Right renal pelvis (tissue), 4 donors: Measurements from ENCODE around the gene SH3BGR. TPM values are rescaled to one million over a fixed set of nuclear protein-coding genes. Genes with fewer than 3 reads are reported as not detected.

Experiments used
- DNase-seq, 4 donors: peaks; one replicate each; pipeline ENCODE4 v3.0.0-alpha.2; 2013; ENCODE audit warnings: low read depth in 4 of 4, low spot score in 3 of 4, missing footprints in 1 of 4
- polyA plus RNA-seq, 4 donors: library from polyadenylated mRNA; unstranded; fragments of 120-200 nt; gene quantifications; one replicate each; pipeline ENCODE4 v1.2.1, GENCODE V29; 2013; ENCODE audit not compliant: insufficient read length in 4 of 4

SH3BGR gene
- polyA plus RNA-seq, 4 donors, result 5.7 to 7.4 (median 7.0) TPM

DNA sequence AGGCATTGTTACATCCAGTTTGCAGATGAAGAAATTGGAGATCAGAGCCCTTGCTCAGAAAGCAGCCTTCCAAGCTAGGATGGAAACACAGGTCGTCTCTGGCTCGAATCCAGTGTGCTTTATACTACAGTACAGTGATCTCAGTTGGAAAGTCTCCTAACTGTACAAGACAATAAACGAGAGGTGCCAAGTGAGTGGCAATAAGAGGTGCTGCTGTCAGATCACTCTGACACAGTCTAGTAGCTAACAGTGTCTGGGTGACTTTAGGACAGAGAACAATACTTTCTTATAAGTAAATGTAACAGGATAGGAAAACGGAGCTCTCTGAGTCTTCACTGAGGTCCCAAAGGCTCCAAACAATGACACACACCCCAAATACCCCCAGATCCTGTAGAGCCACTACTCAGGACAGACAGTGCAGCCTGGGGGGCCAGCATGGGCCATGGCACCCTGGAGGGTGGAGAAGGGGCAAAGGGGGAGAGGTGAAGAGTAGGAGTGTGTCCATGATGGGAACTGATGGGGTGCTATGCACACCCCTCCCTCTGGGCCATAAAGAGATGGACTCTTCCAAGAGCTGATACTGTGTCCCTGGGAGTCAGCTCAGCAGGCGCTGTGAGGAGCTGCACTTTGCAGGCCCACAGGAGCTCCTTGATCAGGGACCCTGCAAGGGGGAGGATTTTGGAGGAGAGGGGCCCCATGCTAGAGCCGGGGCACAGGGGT, 3.3 kb downstream of the SH3BGR start:
- no peak for DNase-seq

DNA sequence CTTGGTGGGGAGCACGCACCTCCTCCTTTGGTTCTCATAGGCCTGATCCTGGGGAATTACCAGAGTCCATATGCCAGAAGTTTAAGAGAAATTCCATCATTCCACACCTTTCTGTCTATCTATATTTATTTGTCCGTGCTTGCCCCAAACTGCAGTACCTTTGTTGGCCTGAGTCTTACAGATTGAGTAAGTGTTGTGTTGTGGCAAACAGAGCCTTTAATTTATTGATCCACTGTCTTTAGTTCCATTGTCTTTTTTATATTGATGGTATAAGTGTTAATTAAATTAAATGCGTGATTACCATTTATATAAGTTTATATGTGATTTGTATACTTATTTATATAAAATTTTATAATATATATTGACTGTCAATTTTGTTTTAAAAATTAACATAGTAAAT, 4.9 kb downstream of the SH3BGR start:
- DNase-seq, result no peak

- no peak for DNase-seq
Measured at GRCh38 chr21:39461419-39461818, 9.6 kb downstream of the SH3BGR start.

- no peak for DNase-seq
Measured at GRCh38 chr21:39463308-39463707, 11.5 kb downstream of the SH3BGR start.

- no peak for DNase-seq
Measured at GRCh38 chr21:39466584-39466983, 14.8 kb downstream of the SH3BGR start.

- no peak for DNase-seq
Measured at GRCh38 chr21:39467746-39468145, 16.0 kb downstream of the SH3BGR start.

- DNase-seq, result no peak
Measured at GRCh38 chr21:39468559-39468958, 16.8 kb downstream of the SH3BGR start.

DNA sequence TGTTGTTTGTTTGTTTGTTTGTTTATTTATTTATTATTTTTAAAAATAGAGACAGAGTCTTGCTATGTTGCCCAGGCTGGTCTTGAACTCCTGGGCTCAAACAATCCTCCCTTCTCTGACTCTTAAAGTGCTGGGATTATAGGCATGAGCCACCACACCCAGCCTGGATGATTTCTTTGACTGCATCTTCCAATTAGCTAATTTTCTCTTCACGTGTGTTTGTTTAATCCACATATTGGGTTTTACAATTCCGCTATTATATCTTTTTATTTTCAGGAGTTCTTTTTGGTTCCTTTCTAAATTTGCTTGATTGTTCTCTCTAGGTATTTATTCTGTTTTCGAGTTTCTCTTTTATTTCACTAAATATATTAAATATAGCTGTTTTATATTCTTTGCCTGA, 19.8 kb downstream of the SH3BGR start:
- no peak for DNase-seq

DNA sequence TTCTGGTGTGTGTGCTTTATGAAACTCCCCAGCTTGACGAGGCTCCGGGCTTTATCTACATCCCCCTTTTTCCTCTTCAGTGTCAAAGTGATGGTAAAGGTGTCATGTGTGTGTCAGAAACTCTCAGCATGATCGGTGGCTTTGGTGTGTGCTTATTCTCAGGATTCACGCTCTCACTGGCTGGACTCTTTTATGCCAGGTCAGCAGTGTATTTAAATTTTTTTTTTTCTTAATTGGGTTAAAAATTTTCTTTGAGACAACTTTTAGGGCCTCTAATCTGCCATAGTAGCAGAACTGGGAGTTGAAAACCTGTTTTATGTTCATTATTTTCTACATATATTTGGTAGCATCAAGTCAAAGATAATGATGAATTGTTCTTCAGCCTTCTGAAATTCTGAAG, 21.0 kb downstream of the SH3BGR start:
- DNase-seq, result no peak

DNA sequence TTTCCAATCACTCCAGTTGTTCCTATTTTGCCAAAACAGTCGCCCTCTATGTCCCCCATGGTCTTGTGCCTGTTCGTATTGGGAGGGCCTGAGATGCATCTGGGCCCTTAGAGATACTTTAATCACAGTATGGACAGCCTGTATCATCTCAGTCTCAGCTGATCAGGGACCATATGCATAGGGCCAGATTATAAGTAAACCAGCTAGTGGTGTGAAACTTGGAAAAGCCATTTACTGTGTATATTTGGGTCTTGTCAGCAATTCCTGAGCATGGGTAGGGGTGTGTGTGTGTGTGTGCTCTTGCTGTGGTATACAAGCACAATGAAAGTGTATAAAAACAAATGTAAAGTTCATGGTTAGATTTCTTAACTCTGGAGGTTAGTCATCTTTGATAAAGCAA, 22.8 kb downstream of the SH3BGR start:
- no peak for DNase-seq

DNA sequence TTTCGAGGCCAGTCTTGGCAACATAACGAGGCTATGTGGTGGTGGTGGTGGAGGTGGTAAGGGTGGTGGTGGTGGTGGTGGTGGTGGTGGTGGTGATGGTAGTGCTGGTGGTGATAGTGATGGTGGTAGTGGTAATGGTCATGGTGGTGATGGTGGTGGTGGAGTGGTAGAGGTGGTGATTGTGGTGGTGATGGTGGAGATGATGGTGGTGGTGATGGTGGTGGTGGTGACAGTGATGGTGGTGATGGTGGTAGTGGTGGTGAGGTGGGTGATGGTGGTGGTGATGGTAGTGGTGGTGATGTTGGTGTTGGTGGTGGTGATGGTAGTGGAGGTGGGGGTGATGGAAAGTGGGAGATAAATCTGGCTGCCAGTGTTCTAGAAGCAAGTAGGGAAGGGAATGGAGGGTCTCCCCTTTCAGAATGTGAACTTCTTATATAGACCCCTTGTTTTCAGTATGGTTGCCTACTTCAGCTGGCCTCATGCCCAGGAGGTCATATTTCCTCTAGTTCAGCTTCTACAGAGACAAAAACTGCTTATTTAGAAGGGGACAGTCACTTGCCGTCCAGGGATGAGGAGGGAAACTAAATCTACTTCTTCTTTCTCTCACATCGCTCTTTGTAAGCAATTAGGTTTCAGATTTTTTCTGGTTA, 27.5 kb downstream of the SH3BGR start:
- DNase-seq, result no peak

- no peak for DNase-seq
Measured at GRCh38 chr21:39479814-39480182, 28.0 kb downstream of the SH3BGR start.

GRCh38 chr21:39480271-39480670, 28.5 kb downstream of the SH3BGR start:
- no peak for DNase-seq

DNA sequence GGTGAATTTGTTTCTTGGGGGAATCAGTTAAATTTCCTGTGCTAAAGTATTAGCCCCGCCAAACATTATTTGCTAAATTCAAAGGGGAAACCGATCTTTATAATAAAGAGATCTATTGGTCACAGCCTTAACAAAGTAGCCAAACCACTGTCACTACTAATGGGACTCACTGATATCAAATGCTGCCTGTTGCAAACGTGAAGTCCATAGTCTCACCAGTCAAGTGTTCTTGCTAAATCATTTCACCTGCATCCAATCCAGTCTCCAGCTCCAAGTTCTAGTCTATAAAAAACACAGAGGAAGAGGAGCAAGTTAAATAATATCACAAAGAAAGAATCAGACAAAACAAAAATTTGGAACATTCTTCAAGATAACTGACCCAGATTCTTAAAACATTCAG, 30.1 kb downstream of the SH3BGR start:
- no peak for DNase-seq

- no peak for DNase-seq
Measured at GRCh38 chr21:39483917-39484316, 32.1 kb downstream of the SH3BGR start.

GRCh38 chr21:39484711-39485276, 33.0 kb downstream of the SH3BGR start:
- no peak for DNase-seq

- no peak for DNase-seq
Measured at GRCh38 chr21:39489380-39489924, 37.7 kb downstream of the SH3BGR start.

- no peak for DNase-seq
Measured at GRCh38 chr21:39499156-39499555, 47.4 kb downstream of the SH3BGR start.

- no peak for DNase-seq
Measured at GRCh38 chr21:39502631-39503030, 50.9 kb downstream of the SH3BGR start.

DNA sequence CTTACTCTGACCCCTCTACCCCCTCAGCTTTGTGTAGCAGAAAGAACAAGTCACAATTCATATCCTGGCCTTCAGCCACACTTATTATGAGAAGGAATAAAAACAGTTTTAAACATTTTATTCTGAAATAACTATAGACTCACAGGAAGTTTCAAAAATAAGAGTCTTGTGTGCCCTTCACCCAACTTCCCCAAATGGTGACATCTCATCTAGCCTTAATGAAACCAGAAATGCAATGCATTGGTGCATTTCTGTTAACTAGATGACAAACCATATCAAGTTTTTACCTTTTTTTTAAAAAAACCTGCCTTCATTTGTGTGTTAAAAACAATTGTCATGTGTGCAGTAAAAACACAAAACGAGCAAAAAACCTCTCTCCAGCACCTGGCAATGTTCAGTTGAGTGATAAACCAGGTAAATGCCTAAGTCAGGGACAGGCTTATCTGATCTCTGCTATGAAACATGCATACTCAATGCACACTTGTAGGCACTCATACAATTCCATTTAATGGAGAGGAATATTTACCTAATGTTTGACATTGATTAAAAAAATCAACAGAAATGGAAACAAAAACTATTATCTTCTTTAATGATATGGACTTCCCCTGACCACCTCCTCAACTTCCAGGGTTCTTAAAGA, 51.5 kb downstream of the SH3BGR start:
- no peak for DNase-seq

DNA sequence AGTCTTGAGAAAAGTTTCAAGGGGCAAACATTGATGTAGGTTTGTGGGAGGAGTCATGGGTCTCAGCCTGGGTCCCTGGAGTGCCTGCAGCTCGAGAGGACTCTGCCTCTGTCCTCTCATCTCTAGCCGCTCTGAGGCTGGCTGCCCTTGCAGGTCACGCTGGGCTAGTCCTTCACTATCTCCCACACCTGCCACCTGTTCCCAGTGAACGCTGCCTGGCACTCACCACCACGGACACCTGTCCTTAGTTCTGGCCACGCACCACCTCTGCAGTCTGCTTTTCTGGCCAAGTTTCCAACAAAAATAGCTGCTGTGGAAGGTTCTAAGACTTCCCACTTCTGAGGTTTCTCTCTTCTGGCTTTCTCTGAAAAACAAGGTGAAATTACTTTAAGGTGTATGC, 52.5 kb downstream of the SH3BGR start:
- DNase-seq, result no peak
